ENCODE measurements around the gene GDF2.

- no peak for TF ChIP-seq POLR2A (IDR thresholded peaks at IDR 0.05)
- TF ChIP-seq CTCF (IDR thresholded peaks at IDR 0.05): no peak
Measured at GRCh38 chr10:47297866-47298540, 24.3 kb upstream of the GDF2 start.
